Sigmoid colon (tissue), 7 donors: ENCODE data around the gene NAXD. TPM values are rescaled to one million over a fixed set of nuclear protein-coding genes. Genes with fewer than 3 reads are reported as not detected.

Experiments
- DNase-seq: peaks from one replicate; pipeline ENCODE4 v3.0.0-alpha.2; 2019
- H3K27ac ChIP-seq, 4 donors: fragments of 200-600 bp; sonication (generic); one replicate each; pipeline ENCODE4 v1.5.1; 2016 to 2019; ENCODE audit warnings: mild to moderate bottlenecking in 1 of 4
- H3K27me3 ChIP-seq, 3 donors: fragments of 200-600 bp; sonication (generic); one replicate each; pipeline ENCODE4 v1.5.1; 2019; ENCODE audit warnings: mild to moderate bottlenecking in 1 of 3
- H3K36me3 ChIP-seq, 4 donors: fragments of 200-600 bp; sonication (generic); one replicate each; pipeline ENCODE4 v1.5.1; 2016 to 2019
- H3K4me1 ChIP-seq, 4 donors: fragments of 200-600 bp; sonication (generic); one replicate each; pipeline ENCODE4 v1.5.1; 2017 to 2019
- H3K4me3 ChIP-seq, 4 donors: fragments of 200-600 bp; sonication (generic); one replicate each; pipeline ENCODE4 v1.5.1; 2017 to 2019; ENCODE audit warnings: mild to moderate bottlenecking in 2 of 4, moderate library complexity in 1 of 4
- H3K9me3 ChIP-seq, 4 donors: fragments of 200-600 bp in 3 of 4; sonication (generic) in 3 of 4; one replicate each; pipeline versions ENCODE4 v1.5.1 to v1.6.1; 2013 to 2019
- EP300 ChIP-seq, 4 donors: sonication (generic); formaldehyde crosslinking; IDR thresholded peaks; one replicate each; pipeline ENCODE4 v1.6.1; 2017; ENCODE audit warnings: antibody characterized with exemption in 4 of 4
- POLR2A ChIP-seq, 2 donors: fragments of 450-650 bp; IDR thresholded peaks; one replicate each; pipeline ENCODE4 v1.6.1; 2016; ENCODE audit warnings: antibody characterized with exemption in 2 of 2, mild to moderate bottlenecking in 2 of 2, moderate library complexity in 2 of 2
- POLR2AphosphoS5 ChIP-seq, 4 donors: sonication (generic); formaldehyde crosslinking; IDR thresholded peaks; one replicate each; pipeline ENCODE4 v1.6.1; 2017; ENCODE audit warnings: antibody characterized with exemption in 4 of 4
- WGBS, 2 donors: extraction: QIAGEN DNeasy Blood & Tissue Kit; methylation state at CpG; one replicate each; pipeline ENCODE4 v1.1.7; 2013; 5-methylcytosine and 5-hydroxymethylcytosine counted together
- intact Hi-C: fragments of 100-400 bp; cut with DNase I; formaldehyde crosslinking; loops from one replicate; pipeline ENCODE4 v1.15.1; 2023
- polyA plus RNA-seq, 3 donors: library from polyadenylated mRNA; stranded (reverse); fragments of 200-250 nt; gene quantifications; one replicate each; pipeline ENCODE4 v1.2.3, GENCODE V29; 2013
- total RNA-seq, 4 donors: library from RNA; depleted of rRNA; stranded (reverse); fragments of >200 nt; gene quantifications; one replicate each; pipeline ENCODE4 v1.1.0, GENCODE V29; 2016
- TF ChIP-seq, protein P1 (sequence below), 4 experiments: fragments of 450-650 bp in 3 of 4; fragments of 200-600 bp in 1 of 4; IDR thresholded peaks; one replicate each; pipeline ENCODE4 v1.5.1; 2016 to 2019; ENCODE audit warnings: antibody characterized with exemption in 4 of 4, mild to moderate bottlenecking in 3 of 4, moderate library complexity in 2 of 4
- donor health status: healthy with polysubstance abuse.
- donor health status: Bipolar disorder and iron deficiency.
- donor health status: healthy.

Gene NAXD
- total and polyA plus RNA-seq, 7 donors, result 24.6 to 41.1 (median 33.5) TPM

GRCh38 chr13:110576070-110576394 lies 39.3 kb upstream of the NAXD start:
- Histone ChIP-seq H3K4me1 (no peaks in the 10 kb centered on the region), H3K27me3 (peaks cover 0 to 14% (median 0%) of the 10 kb centered on the region in 3 donors), H3K27ac (no peak overlapping the region), H3K4me3 (no peak overlapping the region), H3K9me3 (no peaks in the 10 kb centered on the region), H3K36me3 (no peaks in the 10 kb centered on the region)
- intact Hi-C loops, result no loop called here
- no peak for TF ChIP-seq POLR2A (IDR thresholded peaks at IDR 0.05)
- TF ChIP-seq POLR2AphosphoS5 (IDR thresholded peaks at IDR 0.05), result no peak
- TF ChIP-seq, protein P1, sequence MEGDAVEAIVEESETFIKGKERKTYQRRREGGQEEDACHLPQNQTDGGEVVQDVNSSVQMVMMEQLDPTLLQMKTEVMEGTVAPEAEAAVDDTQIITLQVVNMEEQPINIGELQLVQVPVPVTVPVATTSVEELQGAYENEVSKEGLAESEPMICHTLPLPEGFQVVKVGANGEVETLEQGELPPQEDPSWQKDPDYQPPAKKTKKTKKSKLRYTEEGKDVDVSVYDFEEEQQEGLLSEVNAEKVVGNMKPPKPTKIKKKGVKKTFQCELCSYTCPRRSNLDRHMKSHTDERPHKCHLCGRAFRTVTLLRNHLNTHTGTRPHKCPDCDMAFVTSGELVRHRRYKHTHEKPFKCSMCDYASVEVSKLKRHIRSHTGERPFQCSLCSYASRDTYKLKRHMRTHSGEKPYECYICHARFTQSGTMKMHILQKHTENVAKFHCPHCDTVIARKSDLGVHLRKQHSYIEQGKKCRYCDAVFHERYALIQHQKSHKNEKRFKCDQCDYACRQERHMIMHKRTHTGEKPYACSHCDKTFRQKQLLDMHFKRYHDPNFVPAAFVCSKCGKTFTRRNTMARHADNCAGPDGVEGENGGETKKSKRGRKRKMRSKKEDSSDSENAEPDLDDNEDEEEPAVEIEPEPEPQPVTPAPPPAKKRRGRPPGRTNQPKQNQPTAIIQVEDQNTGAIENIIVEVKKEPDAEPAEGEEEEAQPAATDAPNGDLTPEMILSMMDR (IDR thresholded peaks at IDR 0.05), result no peak
- no peak for TF ChIP-seq EP300 (IDR thresholded peaks at IDR 0.05)
- no peak for DNase-seq
- WGBS, 2 donors, result 51 to 75% methylated on average over 7 of the region's 7 CpGs

- WGBS, 2 donors, result 28 to 80% methylated on average over 11 of the region's 11 CpGs
- H3K27ac ChIP-seq, result no peak overlapping the region
- TF ChIP-seq POLR2A (IDR thresholded peaks at IDR 0.05) (no peak), POLR2AphosphoS5 (IDR thresholded peaks at IDR 0.05) (no peak), EP300 (IDR thresholded peaks at IDR 0.05) (no peak)
- TF ChIP-seq, protein P1 (IDR thresholded peaks at IDR 0.05), result no peak
- H3K4me3 ChIP-seq, result no peak overlapping the region
- no peaks in the 10 kb centered on the region for H3K9me3 ChIP-seq
- peaks cover 0 to 10% (median 0%) of the 10 kb centered on the region in 3 donors for H3K27me3 ChIP-seq
- H3K36me3 ChIP-seq, result no peaks in the 10 kb centered on the region
- no peaks in the 10 kb centered on the region for H3K4me1 ChIP-seq
- intact Hi-C loops, result no loop called here
- DNase-seq, result no peak
Measured at GRCh38 chr13:110576736-110577476, 38.4 kb upstream of the NAXD start.

DNA sequence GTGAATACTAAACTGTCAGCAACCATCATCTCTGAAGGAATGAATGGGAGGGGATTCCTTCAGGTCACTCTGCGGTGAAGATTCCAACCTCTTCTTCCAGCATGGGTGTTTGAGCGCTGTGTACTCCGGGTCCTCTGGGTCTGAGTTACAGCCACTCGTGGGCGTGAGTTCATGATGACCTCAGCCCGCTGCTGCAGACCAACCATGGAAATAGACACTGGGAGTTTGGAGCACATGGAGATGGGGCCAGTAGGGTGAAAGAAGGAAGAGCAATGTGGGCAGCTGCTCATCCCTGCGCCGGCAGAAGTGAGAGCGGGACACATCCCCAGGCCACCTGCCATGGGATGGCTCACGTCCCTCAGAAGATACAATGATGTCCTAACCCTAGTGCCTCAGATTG lies 37.0 kb upstream of the NAXD start:
- Histone ChIP-seq H3K27me3 (no peaks in the 10 kb centered on the region), H3K9me3 (no peaks in the 10 kb centered on the region), H3K4me1 (no peaks in the 10 kb centered on the region), H3K27ac (no peak overlapping the region), H3K4me3 (no peak overlapping the region), H3K36me3 (no peaks in the 10 kb centered on the region)
- 84 to 87% methylated on average over 10 of the region's 10 CpGs for WGBS, 2 donors
- no peak for DNase-seq
- intact Hi-C loops, result no loop called here
- TF ChIP-seq POLR2AphosphoS5 (IDR thresholded peaks at IDR 0.05) (no peak), POLR2A (IDR thresholded peaks at IDR 0.05) (no peak), EP300 (IDR thresholded peaks at IDR 0.05) (no peak)
- TF ChIP-seq, protein P1 (IDR thresholded peaks at IDR 0.05), result no peak

DNA sequence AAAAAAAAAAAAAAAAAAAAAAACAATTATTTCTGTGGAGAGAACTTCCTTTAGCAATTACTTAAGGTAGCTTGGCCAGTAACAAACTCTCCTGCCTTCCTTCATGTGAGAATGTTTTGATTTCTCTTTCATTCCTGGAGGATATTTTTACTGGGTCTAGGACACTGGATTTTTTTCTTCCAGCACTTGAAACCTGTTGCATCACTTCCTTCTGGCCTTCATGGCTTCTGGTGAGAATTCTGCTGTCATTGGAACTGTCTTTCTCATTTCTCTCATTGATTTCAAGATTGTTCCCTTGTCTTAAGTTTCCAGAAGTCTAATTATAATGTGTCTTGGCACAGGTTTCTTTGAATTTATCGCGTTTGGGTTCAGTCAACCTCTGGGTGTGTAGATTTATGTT lies 34.5 kb upstream of the NAXD start:
- H3K36me3 ChIP-seq, result no peaks in the 10 kb centered on the region
- no peaks in the 10 kb centered on the region for H3K4me1 ChIP-seq
- H3K9me3 ChIP-seq, result no peaks in the 10 kb centered on the region
- H3K27ac ChIP-seq, result no peak overlapping the region
- no peak for DNase-seq
- H3K4me3 ChIP-seq, result no peak overlapping the region
- H3K27me3 ChIP-seq, result no peaks in the 10 kb centered on the region
- WGBS, 2 donors, result 70 to 79% methylated on average over 2 of the region's 2 CpGs
- intact Hi-C loops, result no loop called here
- TF ChIP-seq POLR2A (IDR thresholded peaks at IDR 0.05) (no peak), POLR2AphosphoS5 (IDR thresholded peaks at IDR 0.05) (no peak), EP300 (IDR thresholded peaks at IDR 0.05) (no peak)
- TF ChIP-seq, protein P1 (IDR thresholded peaks at IDR 0.05), result no peak
